ENCODE data around the gene IL36B.

IL36B gene

DNA sequence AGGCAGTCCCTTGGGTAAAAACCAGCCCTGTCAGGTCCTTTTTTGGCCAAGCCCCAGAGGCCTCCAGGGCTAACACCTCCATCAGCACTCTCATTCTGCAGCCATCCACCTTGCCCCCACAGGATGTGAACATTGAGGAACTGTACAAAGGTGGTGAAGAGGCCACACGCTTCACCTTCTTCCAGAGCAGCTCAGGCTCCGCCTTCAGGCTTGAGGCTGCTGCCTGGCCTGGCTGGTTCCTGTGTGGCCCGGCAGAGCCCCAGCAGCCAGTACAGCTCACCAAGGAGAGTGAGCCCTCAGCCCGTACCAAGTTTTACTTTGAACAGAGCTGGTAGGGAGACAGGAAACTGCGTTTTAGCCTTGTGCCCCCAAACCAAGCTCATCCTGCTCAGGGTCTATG, 22.4 kb upstream of the IL36B start:
- DNase-seq = no peak

DNA sequence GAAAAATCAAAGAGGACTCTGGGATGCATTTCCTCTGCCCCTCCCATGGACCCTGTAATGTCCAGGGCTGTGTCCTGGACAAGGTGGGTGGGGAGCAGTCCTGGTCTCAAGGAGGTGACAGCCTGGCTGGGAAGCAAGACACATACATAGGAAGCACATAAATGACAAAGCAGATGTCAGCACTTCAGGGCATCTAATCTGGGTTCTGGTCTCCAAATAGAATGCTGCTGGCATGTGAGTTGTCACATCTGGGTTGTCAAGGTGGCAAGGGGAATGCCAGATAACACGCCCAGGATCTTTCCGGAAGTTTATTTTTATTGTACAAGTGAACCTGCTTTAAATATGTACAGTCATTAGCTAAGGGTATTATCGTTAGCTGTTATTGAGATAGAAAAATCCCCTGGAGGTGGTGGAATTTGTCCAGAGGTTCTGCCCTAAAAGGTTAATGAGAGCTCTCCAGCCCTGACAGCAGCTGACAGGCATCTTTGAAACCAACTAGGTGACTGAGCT, 20.7 kb upstream of the IL36B start:
- no peak for DNase-seq

DNA sequence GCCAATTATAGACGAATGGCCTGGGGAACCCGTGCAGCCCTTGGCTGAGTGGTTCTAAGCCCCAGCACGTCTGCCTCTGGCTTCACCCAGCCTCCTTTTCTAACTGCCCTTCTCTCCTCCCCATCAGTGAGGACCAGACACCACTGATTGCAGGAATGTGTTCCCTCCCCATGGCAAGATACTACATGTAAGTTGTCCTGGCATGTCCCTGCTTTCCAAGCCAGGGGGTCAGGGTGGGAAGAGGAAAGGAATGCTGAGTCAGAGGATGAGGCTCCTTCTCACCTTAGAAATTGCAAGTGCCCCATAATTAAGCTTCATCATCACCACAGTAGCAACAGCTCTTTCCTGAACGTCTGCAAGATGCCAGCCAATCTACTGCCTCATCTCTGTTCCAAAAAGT, 19.9 kb upstream of the IL36B start:
- no peak for DNase-seq

DNA sequence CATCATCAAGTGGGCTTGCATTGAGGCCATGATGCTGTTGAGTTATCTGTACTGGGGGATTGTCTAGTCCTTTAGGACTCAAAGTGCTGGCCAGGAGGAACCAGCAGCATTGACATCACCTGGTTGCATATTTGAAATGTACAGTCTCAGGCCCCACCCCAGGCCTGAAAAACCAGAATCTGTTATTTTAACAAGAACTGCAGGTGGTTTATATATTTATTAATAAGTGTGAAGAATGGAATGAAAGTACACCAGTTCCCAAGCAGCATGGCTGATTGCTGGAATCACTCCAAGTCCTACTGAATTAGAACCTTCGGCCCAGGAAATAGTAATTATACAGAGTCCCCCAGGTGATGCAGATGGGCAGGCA, 17.9 kb upstream of the IL36B start:
- no peak for DNase-seq

DNA sequence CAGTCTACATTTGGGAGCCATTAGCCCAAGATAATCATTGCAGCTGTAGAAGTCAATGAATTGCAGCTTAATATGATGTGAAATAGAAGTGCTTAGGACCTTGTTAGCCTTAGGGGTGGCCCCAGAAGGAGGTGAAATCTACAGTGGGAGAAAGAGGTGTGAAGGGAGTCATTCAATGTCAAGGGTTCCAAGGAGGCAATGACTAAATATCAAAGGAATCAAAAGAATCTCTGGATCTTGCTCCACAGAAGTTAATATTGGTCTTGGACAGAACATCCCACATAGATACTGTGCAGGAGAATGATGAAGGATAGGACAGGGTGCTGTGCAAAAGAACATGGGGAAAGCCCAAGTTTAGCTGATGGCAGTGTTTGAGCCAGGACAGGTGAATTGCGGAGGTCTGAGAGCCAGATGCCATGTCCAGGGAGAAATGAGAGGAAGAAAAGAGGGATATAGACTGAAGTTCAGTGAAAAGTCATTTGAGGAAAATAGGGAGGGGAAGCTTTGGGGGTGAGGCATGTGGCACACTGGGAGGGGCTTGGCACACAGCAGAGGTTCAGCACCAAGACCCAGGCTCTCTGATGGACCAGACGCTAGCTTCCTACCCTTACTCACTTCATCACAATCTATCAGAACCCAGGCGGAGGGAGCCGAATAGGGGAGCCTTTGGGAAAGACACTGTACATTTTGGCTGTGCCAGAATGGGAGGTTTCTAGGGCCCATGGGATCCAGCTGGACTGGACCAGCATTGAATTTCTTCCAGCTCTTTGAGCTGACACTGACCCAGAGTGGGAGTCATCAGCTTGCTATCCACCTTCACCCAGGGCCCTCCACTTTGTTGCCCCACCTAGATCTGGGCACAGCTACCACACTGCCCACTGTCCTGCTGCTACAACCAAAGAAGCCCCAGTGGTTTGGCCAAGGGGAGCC, 17.3 kb upstream of the IL36B start:
- DNase-seq = no peak

DNA sequence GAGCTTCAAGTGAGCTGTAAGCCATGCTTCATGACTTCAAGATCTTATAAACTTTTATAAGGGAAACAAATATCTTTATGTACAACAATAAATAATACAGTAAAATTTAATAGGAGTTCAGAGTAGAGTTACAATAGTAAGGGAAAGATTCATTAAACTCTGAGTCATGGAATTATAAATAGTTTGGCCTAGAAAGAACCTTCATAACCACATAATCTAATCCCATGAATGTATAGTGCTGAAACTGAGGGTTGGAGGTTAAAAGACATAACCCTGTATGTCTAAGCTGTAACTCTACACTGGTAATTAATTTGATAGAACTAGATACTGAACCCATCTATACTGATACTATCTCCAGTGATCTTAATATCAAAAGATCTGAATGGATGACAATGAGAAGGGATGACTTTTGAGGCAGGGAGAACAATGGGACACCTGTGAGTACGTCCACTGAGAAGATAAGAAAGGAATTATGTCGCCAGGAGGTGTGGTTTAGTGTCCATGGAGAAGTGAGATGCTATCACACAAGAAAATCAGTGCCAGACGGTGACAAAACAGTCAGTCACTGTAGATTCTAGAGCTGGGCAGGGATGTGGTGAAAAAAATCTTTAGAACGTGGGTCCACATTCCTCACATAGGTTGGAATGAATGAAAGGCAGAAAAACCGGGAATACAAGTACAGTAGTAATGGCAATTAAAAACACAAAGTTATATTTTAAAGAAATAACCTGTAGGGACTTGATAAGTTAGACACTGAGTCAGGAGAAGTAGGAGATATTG, 16.2 kb upstream of the IL36B start:
- no peak for DNase-seq

DNA sequence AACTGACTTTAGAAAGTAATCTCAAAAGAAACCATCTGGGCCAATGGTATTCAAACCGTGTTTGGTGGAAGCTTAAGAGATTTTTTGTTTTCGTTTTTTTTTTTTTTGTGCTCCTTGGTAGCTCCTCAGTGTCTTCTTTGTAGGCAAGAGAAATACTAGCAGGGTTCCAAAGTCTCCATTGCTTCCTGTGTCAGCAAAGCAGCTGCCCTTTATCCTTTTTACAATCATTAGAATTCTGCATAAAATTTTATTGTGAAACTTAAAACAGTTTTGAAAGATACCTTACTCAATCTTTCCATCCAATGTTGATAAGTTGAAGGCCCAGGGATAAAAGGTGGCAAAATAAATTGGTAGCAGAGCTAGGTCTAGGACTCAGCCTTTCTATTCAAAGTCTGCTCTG, 15.6 kb upstream of the IL36B start:
- no peak for DNase-seq

GRCh38 chr2:113067681-113068080, 15.0 kb upstream of the IL36B start, which contains the start of gene IL1F10:
Gene IL1F10 (plus strand): TSS chr2:113067970. CDS start chr2:113072739, 4,769 bp downstream.
- DNase-seq = no peak

DNA sequence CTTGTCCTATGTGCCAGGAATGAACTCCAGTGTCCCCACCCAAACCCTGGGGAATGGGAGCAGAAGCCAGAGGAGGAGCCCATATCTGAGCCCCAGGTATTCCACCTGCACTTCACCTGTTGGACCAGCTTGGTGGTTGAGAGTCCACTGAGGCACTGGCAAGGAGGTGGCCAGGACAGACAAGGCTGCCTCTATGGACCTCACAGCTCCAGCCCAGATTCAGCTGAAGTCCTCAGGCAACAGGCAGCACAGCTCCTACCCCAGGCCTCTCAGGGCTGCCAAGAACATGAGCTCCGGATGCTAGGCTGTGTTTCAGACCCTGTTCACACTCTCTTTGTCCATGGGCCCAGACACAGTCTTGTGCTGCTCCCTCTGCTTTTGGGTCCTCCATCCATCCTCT, 12.2 kb upstream of the IL36B start:
- no peak for DNase-seq

GRCh38 chr2:113064281-113064680, 11.6 kb upstream of the IL36B start:
- DNase-seq = no peak

GRCh38 chr2:113061896-113062770, 9.5 kb upstream of the IL36B start:
- DNase-seq = no peak

GRCh38 chr2:113061241-113061640, 8.6 kb upstream of the IL36B start:
- DNase-seq = no peak

GRCh38 chr2:113060796-113061195, 8.1 kb upstream of the IL36B start:
- no peak for DNase-seq

DNA sequence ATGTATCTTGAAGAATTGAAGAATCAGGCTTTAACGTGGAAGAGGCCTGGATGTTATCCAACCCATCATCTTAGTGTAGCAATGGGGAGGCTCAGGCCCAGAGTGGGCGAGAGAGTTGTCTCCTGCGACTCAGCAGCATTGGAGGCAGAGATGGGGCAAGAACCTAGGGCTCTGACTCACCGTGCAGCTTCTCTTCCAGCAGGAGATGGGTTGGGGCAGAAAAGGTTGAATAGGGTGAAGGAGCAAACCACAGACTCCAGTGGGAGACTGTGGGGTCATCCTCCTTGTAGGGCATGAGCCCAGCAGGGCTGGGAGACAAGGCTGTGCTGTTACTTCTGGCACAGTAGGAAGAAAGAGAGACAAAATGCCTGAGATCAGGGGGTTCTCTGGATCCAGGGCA, 7.7 kb upstream of the IL36B start:
- DNase-seq = no peak

GRCh38 chr2:113058998-113059960, 6.6 kb upstream of the IL36B start, which contains the start of gene IL36RN:
Gene IL36RN (plus strand): TSS chr2:113059198. CDS start chr2:113059439, 241 bp downstream.
- DNase-seq = no peak

DNA sequence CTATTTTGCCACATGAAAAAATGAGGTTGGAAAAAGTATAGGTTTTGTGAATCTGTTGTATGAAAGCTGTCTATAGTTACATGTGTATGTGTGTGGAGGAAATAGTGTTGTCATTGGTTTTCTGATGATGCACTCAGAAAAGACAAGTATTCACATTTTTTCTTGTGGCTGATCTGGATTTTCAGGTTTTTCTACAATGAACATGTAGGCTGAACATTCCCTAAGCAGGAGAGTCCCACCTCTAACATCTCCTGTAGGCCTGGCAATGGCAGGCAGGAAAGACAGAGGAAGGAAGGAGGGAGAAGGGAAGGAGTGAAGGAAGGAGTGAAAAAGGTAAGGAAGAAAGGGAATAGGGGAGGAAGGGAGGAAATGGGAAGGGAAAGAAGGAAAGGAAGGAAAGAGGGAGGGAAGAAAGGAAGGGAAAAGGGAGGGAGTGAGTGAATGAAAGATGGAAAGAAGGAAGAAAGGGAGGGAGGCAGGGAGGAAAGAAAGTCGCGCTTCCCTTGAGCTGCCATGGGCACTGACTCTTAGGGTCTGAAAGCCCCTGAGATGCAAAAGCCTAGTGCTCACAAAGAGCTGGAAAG, 5.8 kb upstream of the IL36B start:
- DNase-seq = no peak

DNA sequence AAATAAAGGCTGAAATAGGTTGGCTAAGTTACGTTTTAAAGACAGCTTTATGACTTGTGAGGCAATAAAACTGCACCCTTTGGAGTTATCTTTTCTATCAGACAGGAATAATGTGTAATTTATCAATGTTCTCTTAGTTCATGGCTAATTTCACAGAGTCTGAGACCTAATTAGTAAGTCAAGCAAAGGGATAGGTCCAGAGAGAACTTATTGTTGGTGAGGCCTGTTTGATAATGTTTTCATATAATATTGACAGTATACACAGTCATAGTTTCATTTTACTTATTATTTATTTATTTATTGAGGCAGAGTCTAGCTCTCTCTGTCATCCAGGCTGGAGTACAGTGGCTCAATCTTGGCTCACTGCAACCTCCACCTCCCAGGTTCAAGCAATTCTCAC, 4.5 kb upstream of the IL36B start:
- no peak for DNase-seq

GRCh38 chr2:113056521-113056920, 3.9 kb upstream of the IL36B start:
- no peak for DNase-seq

GRCh38 chr2:113054066-113054465, 1.4 kb upstream of the IL36B start:
- DNase-seq = no peak

DNA sequence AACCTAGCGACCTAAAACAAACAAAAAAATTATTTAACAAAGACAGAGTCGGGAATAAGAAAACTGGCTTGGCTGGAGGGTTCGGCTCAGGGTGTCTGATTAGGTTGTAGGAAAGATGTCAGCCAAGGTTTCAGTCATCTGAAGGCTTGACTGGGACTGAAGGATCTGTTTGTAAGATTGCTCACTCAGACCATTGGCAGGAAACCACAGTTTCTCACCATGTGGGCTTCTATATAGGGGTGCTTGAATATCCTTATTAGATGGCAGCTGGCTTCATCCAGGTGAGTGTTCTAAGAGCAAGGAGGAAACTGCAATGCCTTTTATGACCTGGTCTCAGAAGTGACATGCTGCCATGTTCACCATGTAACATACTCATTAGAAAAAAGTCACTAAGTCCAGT, 999 bp upstream of the IL36B start:
- no peak for DNase-seq
